GM10266 (cell line): ENCODE measurements around the gene RPRD1B.

ENCODE experiments used
- DNase-seq: peaks from one replicate; pipeline ENCODE4 v3.0.0; 2012; ENCODE audit errors: extremely low spot score
- CTCF ChIP-seq: IDR thresholded peaks from 2 replicates; pipeline ENCODE4 v1.5.1; 2012; ENCODE audit warnings: mild to moderate bottlenecking, low read depth; ENCODE audit not compliant: control insufficient read depth, insufficient read depth; ENCODE audit errors: missing control alignments

The RPRD1B gene

GRCh38 chr20:38075161-38075998 is 41.8 kb downstream of the RPRD1B start:
- no peak for DNase-seq
- TF ChIP-seq CTCF = no peak

DNA sequence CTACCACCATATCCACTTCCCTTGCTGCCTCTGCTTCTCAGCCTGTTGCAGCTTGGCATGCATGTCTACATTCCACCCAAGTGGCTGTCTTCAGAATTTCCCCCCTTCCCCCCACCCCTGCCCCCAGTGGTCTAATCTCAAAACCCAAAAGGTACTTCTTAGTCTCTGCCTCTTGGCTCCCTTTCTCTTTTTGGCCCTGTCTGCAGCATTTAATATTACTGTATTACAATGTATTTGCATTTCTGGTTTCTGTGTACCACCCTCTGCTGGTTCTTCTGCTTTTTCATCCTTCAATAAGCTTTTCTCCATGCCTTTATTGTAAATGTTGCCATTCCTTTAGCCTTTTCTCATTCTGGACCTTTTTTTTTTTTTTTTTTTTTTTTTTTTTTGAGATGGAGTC is 43.0 kb downstream of the RPRD1B start:
- DNase-seq = no peak
- TF ChIP-seq CTCF = no peak

- TF ChIP-seq CTCF = no peak
Measured at GRCh38 chr20:38078084-38078483, 44.5 kb downstream of the RPRD1B start.

DNA sequence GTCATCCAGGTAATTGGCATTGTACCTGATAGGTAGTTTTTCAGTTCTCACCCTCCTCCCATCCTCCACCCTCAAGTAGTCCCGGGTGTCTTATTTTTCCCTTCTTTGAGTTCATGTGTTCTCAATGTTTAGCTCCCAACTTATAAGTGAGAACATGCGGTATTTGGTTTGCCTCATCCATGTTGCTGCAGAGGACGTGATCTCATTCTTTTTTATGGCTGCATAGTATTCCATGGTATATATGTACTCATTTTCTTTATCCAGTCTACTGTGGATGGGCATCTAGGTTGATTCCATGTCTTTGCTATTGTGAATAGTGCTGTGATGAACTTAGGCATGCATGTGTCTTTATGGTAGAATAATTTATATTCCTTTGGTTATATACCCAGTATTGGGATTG is 45.8 kb downstream of the RPRD1B start:
- TF ChIP-seq CTCF = no peak
- DNase-seq = no peak

More at GRCh38 chr20:38078084-38078483, 44.5 kb downstream of the RPRD1B start:
- DNase-seq = no peak

- DNase-seq = no peak
Measured at GRCh38 chr20:38081575-38081974, 48.0 kb downstream of the RPRD1B start.

GRCh38 chr20:38082894-38083293 is 49.3 kb downstream of the RPRD1B start:
- no peak for DNase-seq
- TF ChIP-seq CTCF = no peak

More at GRCh38 chr20:38081575-38081974, 48.0 kb downstream of the RPRD1B start:
- TF ChIP-seq CTCF = no peak

DNA sequence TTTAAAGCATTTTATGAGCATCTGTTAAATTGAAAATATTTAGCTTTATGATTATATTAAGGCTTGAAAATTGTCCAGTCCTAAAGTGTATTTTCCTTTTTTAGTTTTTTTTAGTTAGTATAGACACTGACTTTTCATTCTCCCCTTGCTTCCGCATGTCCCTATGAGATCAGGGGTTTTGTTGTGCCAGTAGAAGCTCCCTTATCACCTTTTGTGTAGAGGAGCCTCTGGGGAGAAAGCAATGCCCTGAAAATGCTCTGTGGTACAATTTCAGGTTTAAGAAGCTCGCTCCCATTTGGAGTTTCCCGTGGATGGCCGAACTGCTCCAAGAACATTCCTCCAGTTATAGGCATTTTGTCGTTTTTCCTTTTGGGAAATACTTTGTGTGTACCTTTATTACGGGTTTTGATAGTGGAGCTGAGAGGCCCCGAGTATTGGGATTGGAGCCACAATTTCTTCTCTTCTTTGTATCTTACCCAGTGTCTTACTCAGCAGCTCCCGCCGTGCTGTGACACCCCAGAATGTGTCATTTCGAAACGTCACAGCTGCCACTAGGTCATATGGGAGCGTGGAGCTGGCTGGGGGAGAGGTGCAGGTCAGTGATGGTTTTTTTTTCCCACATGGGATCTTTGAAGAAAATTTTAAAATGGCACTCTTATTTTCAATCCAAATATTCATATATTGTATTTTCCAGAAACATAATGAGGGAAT is 49.9 kb downstream of the RPRD1B start:
- no peak for TF ChIP-seq CTCF
- no peak for DNase-seq
